CD14-positive monocyte (primary cell): ENCODE data around the gene PRKD3. TPM values are rescaled to one million over a fixed set of nuclear protein-coding genes. Genes with fewer than 3 reads are reported as not detected.
A peak's percentile ranks its signal among the peaks of the same experiment; 100 is the strongest.

ENCODE experiments used
- DNase-seq, 3 donors: peaks; one replicate each; pipeline ENCODE4 v3.0.0-alpha.2; 2011 to 2022
- H2AFZ ChIP-seq: 2 replicates; pipeline ENCODE4 v1.6.0; 2012; ENCODE audit warnings: mild to moderate bottlenecking, low read depth, low read length, inconsistent platforms; ENCODE audit not compliant: insufficient read depth, poor library complexity, severe bottlenecking
- H3K27ac ChIP-seq, 2 donors: 1 replicate in 1 of 2; 2 replicates in 1 of 2; pipeline ENCODE4 v1.5.1; 2012 to 2013; ENCODE audit warnings: low read length in 2 of 2, control low read depth in 1 of 2, inconsistent platforms in 1 of 2, low read depth in 1 of 2, mild to moderate bottlenecking in 1 of 2
- H3K27me3 ChIP-seq, 2 donors: one replicate each; pipeline versions ENCODE4 v1.6.0 to v1.6.1; 2011 to 2013; ENCODE audit warnings: low read length in 2 of 2; ENCODE audit not compliant: control insufficient read depth in 2 of 2, insufficient read depth in 2 of 2
- H3K36me3 ChIP-seq, 2 donors: replicated peaks in 1 of 2; 1 replicate in 1 of 2; 2 replicates in 1 of 2; pipeline versions ENCODE4 v1.5.1 to v1.6.1; 2012 to 2013; ENCODE audit warnings: low read length in 2 of 2, control low read depth in 1 of 2, inconsistent platforms in 1 of 2, mild to moderate bottlenecking in 1 of 2; ENCODE audit not compliant: insufficient read depth in 2 of 2, control insufficient read depth in 1 of 2
- H3K4me1 ChIP-seq, 2 donors: 1 replicate in 1 of 2; 2 replicates in 1 of 2; pipeline versions ENCODE4 v1.5.1 to v1.6.1; 2012 to 2013; ENCODE audit warnings: low read length in 2 of 2, control low read depth in 1 of 2, inconsistent platforms in 1 of 2, mild to moderate bottlenecking in 1 of 2, moderate library complexity in 1 of 2; ENCODE audit not compliant: insufficient read depth in 2 of 2, control insufficient read depth in 1 of 2
- H3K4me2 ChIP-seq: replicated peaks from 2 replicates; pipeline ENCODE3; 2012; ENCODE audit warnings: low read length, moderate library complexity, mild to moderate bottlenecking; ENCODE audit not compliant: poor library complexity, severe bottlenecking; ENCODE audit errors: extremely low read depth
- H3K4me3 ChIP-seq, 3 experiments: fragments of 200-600 bp in 1 of 3; sonication (generic) in 1 of 3; replicated peaks in 1 of 3; 1 replicate in 2 of 3; 2 replicates in 1 of 3; pipeline ENCODE4 v1.5.1; 2011 to 2013; ENCODE audit warnings: low read length in 3 of 3, mild to moderate bottlenecking in 3 of 3, control low read depth in 2 of 3, low read depth in 2 of 3, inconsistent platforms in 1 of 3, moderate library complexity in 1 of 3
- H3K79me2 ChIP-seq: 2 replicates; pipeline ENCODE4 v1.6.0; 2012; ENCODE audit warnings: mild to moderate bottlenecking, control low read depth, inconsistent platforms, low read length, moderate library complexity; ENCODE audit not compliant: insufficient read depth
- H3K9ac ChIP-seq: 2 replicates; pipeline ENCODE4 v1.6.0; 2017; ENCODE audit warnings: low read length, mild to moderate bottlenecking; ENCODE audit not compliant: insufficient read depth, poor library complexity, severe bottlenecking
- H3K9me3 ChIP-seq, 2 donors: replicated peaks in 1 of 2; 1 replicate in 1 of 2; 2 replicates in 1 of 2; pipeline versions ENCODE4 v1.5.1 to v1.6.1; 2012 to 2013; ENCODE audit warnings: low read length in 2 of 2, control low read depth in 1 of 2; ENCODE audit not compliant: control insufficient read depth in 1 of 2, insufficient read depth in 1 of 2
- H4K20me1 ChIP-seq: 2 replicates; pipeline ENCODE4 v1.6.0; 2012; ENCODE audit warnings: mild to moderate bottlenecking, low read length, control low read depth, moderate library complexity; ENCODE audit not compliant: insufficient read depth
- H3K27ac Mint-ChIP-seq, 7 donors: one replicate each; pipeline ENCODE4 v1.8.0; 2020; ENCODE audit warnings: mild to moderate bottlenecking in 7 of 7, mixed read lengths in 7 of 7, moderate library complexity in 6 of 7, inconsistent platforms in 2 of 7
- H3K27me3 Mint-ChIP-seq, 3 donors: one replicate each; pipeline ENCODE4 v1.8.0; 2021 to 2022; ENCODE audit warnings: low read depth in 3 of 3, mild to moderate bottlenecking in 3 of 3, mixed read lengths in 3 of 3, moderate library complexity in 3 of 3, inconsistent platforms in 1 of 3
- H3K36me3 Mint-ChIP-seq, 2 donors: one replicate each; pipeline ENCODE4 v1.8.0; 2020; ENCODE audit warnings: mixed read lengths in 2 of 2, inconsistent platforms in 1 of 2, mild to moderate bottlenecking in 1 of 2
- H3K4me1 Mint-ChIP-seq: one replicate; pipeline ENCODE4 v1.8.0; 2020; ENCODE audit warnings: mild to moderate bottlenecking, mixed read lengths
- H3K4me3 Mint-ChIP-seq, 2 donors: one replicate each; pipeline ENCODE4 v1.8.0; 2020; ENCODE audit warnings: mild to moderate bottlenecking in 2 of 2, mixed read lengths in 2 of 2, moderate library complexity in 1 of 2
- H3K9me3 Mint-ChIP-seq, 7 donors: one replicate each; pipeline ENCODE4 v1.8.0; 2020 to 2022; ENCODE audit warnings: mixed read lengths in 7 of 7, mild to moderate bottlenecking in 6 of 7, moderate library complexity in 6 of 7, inconsistent platforms in 2 of 7
- CTCF ChIP-seq: fragments of 200-600 bp; IDR thresholded peaks from one replicate; pipeline ENCODE4 v1.8.0; 2022; ENCODE audit warnings: antibody characterized with exemption, mild to moderate bottlenecking
- WGBS: methylation state at CpG from one replicate; pipeline ENCODE4 v1.1.5; 2013; ENCODE audit warnings: missing lambda C conversion rate; ENCODE audit not compliant: insufficient coverage; 5-methylcytosine and 5-hydroxymethylcytosine counted together
- intact Hi-C, 2 donors: fragments of 100-400 bp; cut with micrococcal nuclease; formaldehyde crosslinking; loops; one replicate each; pipeline versions ENCODE4 v1.15.0 to v1.15.1; 2023
- polyA plus RNA-seq, 3 donors: library from polyadenylated mRNA; depleted of rRNA in 1 of 3; unstranded in 2 of 3; stranded (reverse) in 1 of 3; fragments of 300-500 nt in 2 of 3; fragments of >200 nt in 1 of 3; fragmentation: Illumina TruSeq in 2 of 3; gene quantifications; 1 replicate in 2 of 3; 2 replicates in 1 of 3; pipeline ENCODE4 v1.2.3, GENCODE V29; 2012 to 2021

Gene PRKD3
- polyA plus RNA-seq, 3 donors, result 14.2 to 17.5 (median 16.9) TPM

DNA sequence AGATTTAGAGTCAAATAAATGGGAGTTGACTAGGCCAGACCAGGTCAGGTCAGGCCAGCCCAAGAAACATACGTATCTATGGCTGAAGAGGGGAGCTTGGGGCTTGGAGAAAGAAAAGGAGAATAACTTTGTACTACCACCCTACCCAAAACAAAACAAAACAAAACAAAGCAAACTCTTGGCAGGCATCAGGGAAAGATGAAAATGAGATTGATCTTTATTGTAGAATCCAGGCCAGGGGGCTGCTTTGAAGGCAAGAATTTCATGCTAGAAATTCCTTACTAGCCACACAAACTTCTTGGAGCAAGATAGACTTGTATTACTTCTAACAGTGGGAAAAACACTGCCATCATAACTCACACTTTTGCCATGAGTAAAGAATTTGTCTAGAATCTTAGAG lies 46.0 kb upstream of the PRKD3 start:
- no CpG with 5 or more reads among the region's 1 CpG for WGBS

DNA sequence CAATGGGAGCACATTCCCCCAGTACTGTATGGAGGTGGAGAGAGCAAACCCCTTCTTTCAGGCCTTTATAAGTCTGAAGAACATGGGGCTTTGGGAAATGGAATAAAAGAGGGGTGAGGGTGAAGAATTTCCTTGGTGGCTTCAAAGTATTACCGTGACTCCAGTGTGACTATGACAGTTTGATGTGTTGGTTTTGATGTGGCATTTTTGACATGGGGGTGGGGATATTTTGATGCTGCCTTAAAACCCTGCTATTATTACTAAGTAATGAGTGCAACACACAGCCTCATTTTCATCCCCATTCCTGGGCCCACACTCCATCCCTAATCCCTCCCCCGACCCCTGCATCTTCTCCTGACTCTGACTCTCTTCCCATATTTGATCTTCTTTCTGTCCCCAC lies 43.4 kb upstream of the PRKD3 start:
- Histone ChIP-seq H3K79me2 (no peaks in the 10 kb centered on the region), H3K27me3 (no peaks in the 10 kb centered on the region), H3K27ac (no peak overlapping the region), H4K20me1 (peaks cover 23% of the 10 kb centered on the region), H3K4me1 (no peaks in the 10 kb centered on the region), H3K36me3 (peaks cover 64 to 87% of the 10 kb centered on the region in 2 donors), H3K9ac (no peak overlapping the region), H3K4me3 (no peak overlapping the region), H3K4me2 (no peak overlapping the region), H2AFZ (no peak overlapping the region), H3K9me3 (no peaks in the 10 kb centered on the region)
- intact Hi-C loops, result no loop called here
- no peak overlapping the region for H3K4me3 Mint-ChIP-seq
- peaks cover 14% of the 10 kb centered on the region for H3K4me1 Mint-ChIP-seq
- DNase-seq, result no peak
- H3K36me3 Mint-ChIP-seq, result peaks cover 58 to 59% of the 10 kb centered on the region in 2 donors
- 100% methylated on average over 2 of the region's 2 CpGs for WGBS
- no peaks in the 10 kb centered on the region for H3K9me3 Mint-ChIP-seq
- H3K27ac Mint-ChIP-seq, result peak overlapping the region in 1 of 7 donors; percentile 41
- H3K27me3 Mint-ChIP-seq, result peaks cover 0 to 1% (median 0%) of the 10 kb centered on the region in 3 donors
- no peak for TF ChIP-seq CTCF

More for the DNA sequence above, 46.0 kb upstream of the PRKD3 start:
- H3K9ac ChIP-seq, result no peak overlapping the region
- H3K4me3 ChIP-seq, result no peak overlapping the region
- H3K4me1 ChIP-seq, result no peaks in the 10 kb centered on the region
- Mint-ChIP-seq H3K9me3 (no peaks in the 10 kb centered on the region), H3K4me1 (peaks cover 14% of the 10 kb centered on the region), H3K27ac (peak overlapping the region in 1 of 7 donors; percentile 9), H3K4me3 (no peak overlapping the region), H3K36me3 (peaks cover 72 to 74% of the 10 kb centered on the region in 2 donors), H3K27me3 (peaks cover 0 to 1% (median 1%) of the 10 kb centered on the region in 3 donors)
- H3K36me3 ChIP-seq, result peaks cover 76 to 93% of the 10 kb centered on the region in 2 donors
- no peak overlapping the region for H3K4me2 ChIP-seq
- TF ChIP-seq CTCF, result no peak
- H3K27ac ChIP-seq, result no peak overlapping the region
- H3K9me3 ChIP-seq, result no peaks in the 10 kb centered on the region
- intact Hi-C loops, result no loop called here
- H4K20me1 ChIP-seq, result peaks cover 11% of the 10 kb centered on the region
- H3K27me3 ChIP-seq, result no peaks in the 10 kb centered on the region
- H3K79me2 ChIP-seq, result no peaks in the 10 kb centered on the region
- H2AFZ ChIP-seq, result no peak overlapping the region
- no peak for DNase-seq
